Stimulated activated CD8-positive, alpha-beta memory T cell treated with anti-CD3 and anti-CD28 coated beads, Interleukin-15, amount 100 ng/mL, for 1 hour (primary cell): Measurements from ENCODE around the gene KLC3.

ENCODE experiments used
- DNase-seq: peaks from one replicate; pipeline ENCODE4 v3.0.0-alpha.2; 2020; ENCODE audit warnings: low read depth

Gene KLC3

DNA sequence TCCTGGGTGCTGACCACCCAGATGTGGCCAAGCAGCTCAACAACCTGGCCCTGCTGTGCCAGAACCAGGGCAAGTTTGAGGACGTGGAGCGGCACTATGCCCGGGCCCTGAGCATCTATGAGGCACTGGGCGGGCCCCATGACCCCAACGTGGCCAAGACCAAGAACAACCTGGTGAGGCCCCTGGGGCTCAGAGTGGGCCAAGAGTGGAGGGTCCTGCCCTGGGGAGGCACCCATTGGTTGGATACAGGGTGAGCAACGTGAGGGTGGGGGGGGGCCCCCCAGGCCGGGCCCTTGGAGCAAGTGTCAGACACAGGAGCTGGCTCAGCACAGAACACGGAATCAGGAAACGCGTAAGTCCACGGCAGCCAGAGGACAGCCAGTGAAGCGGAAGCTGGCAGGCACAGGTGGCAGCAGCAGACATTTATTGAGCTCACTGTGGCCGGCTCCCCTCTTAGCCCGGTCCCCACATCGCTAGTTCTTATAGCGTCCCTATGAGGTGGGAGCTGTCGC, 8.9 kb downstream of the KLC3 start:
- DNase-seq, result no peak

GRCh38 chr19:45350477-45351058, 10.0 kb downstream of the KLC3 start:
- DNase-seq, result no peak

- no peak for DNase-seq
Measured at GRCh38 chr19:45351401-45351952, 10.9 kb downstream of the KLC3 start.

DNA sequence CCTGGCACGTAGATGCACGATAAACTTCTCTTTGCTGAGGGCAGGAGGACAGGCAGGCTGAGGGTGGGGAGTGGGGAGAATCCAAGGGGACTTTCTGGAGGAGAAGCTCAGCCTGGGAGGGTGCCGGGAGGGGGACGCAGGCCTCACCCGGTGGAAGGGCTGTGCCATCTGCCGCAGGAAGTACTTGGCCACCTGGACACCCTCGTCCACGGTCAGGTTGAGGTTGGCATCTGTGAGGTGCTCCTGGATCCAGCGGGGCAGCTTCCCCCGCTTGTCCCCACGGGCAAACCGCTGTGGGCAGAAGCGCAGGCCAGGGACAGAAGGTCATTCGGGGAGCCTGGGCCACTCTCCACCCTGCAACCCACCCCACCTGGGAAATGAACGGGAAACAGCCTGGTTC, 11.5 kb downstream of the KLC3 start:
- DNase-seq, result no peak

DNA sequence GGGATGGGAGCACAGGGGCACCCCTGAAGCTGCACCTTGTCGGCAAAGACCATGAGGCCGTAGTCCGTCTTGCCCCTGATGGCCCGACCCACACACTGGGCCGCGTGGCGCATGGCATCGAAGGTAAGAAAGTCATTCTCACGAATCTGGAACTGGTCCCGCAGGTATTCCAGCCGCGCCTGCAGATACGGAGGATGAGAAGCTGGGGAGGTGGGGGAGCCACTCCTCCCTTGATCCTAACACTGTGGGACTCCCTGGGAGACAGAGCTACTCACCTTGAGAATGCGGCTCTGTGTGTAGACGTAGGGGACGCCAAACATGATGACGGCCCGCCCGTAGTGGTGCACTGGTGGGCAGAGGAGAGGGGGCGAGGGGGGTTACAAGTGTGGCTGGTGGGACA, 11.9 kb downstream of the KLC3 start:
- no peak for DNase-seq

DNA sequence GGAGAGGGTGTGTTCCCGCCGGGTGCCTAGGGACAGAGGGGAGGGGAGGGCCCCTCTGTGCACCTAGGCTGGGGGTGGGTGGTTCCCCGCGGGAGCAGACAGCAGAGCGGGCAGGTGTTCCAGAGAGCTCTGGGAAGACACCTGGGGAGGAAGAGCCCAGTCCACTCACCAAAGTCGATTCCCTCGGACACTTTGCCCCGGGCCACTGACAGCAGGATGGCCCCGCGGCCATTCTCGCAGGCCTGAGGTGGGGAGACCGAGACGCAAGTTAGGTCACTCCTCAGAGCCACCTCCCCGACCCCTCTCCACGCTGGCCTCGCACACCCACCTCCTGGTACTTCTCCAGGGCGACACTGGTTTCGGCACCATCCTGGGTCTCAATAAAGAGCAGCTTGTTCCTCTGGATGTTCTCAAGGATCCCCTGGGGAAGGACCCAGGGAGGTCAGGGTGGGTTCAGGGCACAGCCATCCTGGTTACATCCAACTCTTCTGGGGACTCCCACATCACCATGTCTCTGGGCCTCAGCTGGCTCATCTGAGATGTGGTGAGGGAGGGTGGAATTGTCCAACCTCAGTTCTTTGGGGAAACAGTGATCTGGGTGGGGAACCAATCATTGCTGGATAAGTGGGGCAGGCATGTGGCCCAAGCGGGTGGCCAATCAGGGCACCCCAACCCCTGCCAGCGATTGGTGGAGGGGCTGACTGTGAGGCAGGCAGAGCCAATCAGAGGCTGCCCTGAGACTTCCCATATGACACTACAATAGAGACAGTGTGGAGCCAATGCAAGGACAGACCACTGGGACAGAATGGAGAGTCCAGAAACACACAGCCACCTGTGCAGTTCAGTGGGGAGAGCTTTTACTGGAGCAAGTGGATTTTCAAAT, 12.6 kb downstream of the KLC3 start:
- no peak for DNase-seq

- DNase-seq, result no peak
Measured at GRCh38 chr19:45354241-45354842, 13.8 kb downstream of the KLC3 start.

GRCh38 chr19:45355402-45355801, 14.9 kb downstream of the KLC3 start:
- DNase-seq, result no peak

- DNase-seq, result no peak
Measured at GRCh38 chr19:45355910-45356309, 15.4 kb downstream of the KLC3 start.

DNA sequence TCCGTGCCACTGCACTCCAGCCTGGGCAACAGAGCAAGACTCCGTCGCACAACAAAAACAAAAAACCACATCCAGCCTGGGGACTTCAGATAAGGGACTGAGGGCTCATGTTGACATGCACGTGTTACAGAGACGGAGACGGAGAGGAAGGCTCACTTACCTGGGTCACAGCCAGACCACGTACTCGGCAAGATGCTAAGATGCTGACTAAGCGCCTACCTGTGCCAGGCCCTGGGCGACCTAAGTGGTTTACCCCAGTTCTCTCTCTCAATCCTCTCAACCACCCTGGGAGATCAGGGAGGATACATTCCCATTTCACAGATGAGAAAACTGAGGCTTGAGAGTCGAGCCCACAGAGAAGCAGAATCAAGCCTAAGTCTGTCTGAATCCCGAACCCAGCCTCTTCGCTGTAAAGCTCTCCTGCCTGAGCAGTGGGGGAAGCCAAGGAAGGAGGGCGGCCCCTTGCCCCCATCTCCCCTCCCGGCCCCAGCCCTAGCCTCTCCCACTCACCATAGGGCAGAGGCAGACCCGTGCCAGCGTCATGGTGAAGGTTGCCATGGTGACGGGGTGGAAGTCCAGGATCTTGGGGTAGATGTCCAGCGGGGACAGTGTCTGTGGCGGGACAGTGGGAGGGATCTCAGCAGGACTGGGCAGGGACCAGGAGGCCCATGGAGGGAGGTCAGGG, 16.4 kb downstream of the KLC3 start:
- DNase-seq, result no peak

DNA sequence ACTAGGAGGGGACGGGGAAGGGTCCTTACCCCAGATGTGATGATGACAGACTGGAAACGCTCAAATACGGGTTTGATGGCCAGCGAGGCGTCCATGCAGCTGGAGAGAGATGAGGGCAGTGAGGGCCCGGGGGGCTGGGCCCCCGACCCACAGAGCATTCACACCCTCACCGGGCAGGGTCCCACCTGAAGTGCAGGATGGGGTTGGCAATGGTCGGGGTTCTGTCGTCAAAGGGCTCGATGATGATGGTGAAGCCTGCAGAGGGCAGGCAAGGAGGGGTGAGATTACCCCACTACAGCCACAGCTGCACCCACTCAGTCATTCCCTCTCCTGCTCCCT, 16.9 kb downstream of the KLC3 start:
- DNase-seq, result no peak

DNA sequence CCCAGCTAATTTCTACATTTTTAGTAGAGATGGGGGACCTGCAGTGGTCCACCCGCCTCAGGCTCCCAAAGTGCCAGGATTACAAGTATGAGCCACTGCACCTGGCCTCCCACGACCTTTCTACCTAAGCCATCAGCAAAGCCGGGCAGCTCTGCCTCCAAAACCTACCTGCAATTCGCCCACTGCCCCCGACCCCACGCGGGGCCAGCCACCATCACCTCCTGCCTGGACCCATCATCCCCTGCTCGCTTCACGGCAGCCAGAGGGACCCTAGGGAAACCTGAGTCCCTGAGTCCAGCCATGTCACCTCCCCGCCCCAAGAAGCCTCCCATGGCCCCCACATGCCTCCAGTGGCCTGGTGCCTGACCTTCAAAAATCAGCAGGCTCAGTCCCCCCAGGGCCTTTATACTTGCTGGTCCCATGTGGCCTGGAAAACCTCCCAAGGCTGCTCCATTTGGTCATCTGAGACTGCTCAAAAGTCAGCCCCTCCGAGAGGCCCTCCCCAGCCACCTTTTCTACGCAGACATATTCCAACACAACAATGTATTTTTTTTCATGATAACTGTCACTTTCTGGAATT, 17.8 kb downstream of the KLC3 start:
- DNase-seq, result no peak

DNA sequence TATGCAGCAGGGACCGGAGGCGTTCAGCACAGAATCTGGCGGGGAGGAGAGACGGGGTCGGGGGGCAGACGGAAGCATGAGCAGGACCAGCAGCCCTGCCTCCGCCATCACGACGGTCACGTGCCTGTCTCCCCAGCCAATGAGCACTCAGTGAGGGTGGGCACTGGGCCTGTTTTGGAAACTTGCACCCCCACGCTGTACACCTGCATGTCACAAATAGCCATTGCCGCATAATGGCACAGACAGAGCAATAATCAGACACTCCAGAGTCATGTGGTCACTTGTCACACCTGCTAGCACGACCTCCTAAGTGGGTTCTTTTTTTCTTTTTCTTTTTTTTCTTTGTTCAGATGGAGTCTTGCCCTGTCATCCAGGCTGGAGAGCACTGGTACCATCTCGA, 21.1 kb downstream of the KLC3 start:
- no peak for DNase-seq

- DNase-seq, result no peak
Measured at GRCh38 chr19:45362291-45362690, 21.7 kb downstream of the KLC3 start.

DNA sequence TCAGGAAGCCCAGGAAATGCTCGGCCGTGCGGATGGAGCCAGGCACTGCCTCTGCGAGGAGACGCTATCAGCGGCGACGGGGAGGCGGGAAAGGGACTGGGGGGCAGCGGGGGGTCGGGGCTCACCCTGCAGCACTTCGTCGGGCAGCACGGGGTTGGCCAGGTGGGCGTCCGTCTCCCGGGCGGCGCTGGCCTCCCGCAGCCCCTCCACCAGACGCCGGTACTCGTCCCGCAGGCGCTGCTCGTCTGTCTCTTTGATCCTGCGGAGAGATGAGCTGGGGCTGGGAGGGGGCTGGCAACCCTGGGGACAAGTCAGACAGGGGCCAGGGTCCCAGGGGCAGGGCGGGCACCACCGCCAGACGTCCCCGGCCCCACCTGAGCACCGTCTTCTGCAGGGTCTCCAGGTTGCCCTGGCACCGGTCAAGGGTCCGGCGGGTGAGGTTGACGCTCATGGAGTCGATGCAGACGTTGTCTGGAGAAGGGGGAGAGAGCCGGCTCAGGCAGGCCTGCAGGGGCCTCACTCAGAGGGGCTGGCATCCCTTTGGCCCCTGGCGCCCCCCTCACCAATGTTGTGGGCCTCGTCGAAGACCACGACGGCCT, 23.4 kb downstream of the KLC3 start:
- DNase-seq, result no peak

GRCh38 chr19:45364696-45365095, 24.1 kb downstream of the KLC3 start:
- no peak for DNase-seq

GRCh38 chr19:45368127-45368526, 27.6 kb downstream of the KLC3 start:
- DNase-seq, result no peak

- no peak for DNase-seq
Measured at GRCh38 chr19:45368737-45369340, 28.3 kb downstream of the KLC3 start.

- DNase-seq, result peak; percentile 100
Measured at GRCh38 chr19:45370410-45371204, 30.1 kb downstream of the KLC3 start, which contains the start of gene ERCC2. Gene ERCC2 (minus strand): TSS chr19:45370573. CDS start chr19:45370540, 33 bp downstream.

DNA sequence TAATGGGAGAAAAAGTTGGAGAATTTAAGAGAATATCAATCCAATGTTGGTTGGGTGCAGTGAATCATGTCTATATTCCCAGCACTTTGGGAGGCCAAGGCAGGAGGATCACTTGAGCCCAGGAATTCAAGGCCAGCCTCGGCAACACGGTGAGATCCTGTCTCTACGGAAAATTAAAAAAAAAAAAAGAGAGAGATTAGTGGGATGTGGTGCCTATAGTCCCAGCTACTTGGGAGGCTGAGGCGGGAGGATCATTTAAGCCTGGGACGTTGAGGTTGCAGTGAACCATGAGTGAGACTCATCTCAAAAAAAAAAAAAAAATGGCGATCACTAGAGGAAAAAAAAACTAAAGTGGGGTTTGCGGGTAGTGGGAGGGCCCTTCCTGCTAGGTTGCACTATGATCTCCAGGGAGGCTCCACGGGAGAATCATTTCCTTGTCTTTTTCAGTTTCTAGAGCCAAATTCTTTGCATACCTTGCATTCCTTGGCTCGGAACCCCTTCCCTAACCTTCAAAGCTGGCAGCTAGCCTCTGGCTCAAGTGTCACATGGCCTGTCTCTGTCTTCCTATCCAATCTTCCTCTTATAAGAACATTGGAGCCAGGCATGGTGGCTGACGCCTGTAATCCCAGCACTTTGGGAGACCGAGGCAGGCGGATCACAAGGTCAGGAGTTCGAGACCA, 35.6 kb downstream of the KLC3 start:
- DNase-seq, result no peak
